Mucosa of descending colon (tissue), 3 donors: ENCODE measurements around the gene VAPB. TPM values are rescaled to one million over a fixed set of nuclear protein-coding genes. Genes with fewer than 3 reads are reported as not detected.

Source experiments
- ATAC-seq: fragments of 200-7000 bp; cut with Tn5 transposase; one replicate; pipeline ENCODE4 v1.9.1; 2020; ENCODE audit warnings: mild to moderate bottlenecking, moderate library complexity
- DNase-seq, 3 donors: peaks; one replicate each; pipeline ENCODE4 v3.0.0-alpha.2; 2020
- H3K36me3 ChIP-seq: fragments of 200-600 bp; one replicate; pipeline ENCODE4 v1.8.0; 2021; ENCODE audit warnings: low read depth, mild to moderate bottlenecking
- H3K4me1 ChIP-seq: fragments of 200-600 bp; one replicate; pipeline ENCODE4 v1.8.0; 2021; ENCODE audit warnings: low read depth, mild to moderate bottlenecking
- H3K4me3 ChIP-seq: fragments of 200-600 bp; one replicate; pipeline ENCODE4 v1.8.0; 2021; ENCODE audit warnings: mild to moderate bottlenecking
- H3K9me3 ChIP-seq: fragments of 200-600 bp; one replicate; pipeline ENCODE4 v1.8.0; 2021; ENCODE audit warnings: mild to moderate bottlenecking
- intact Hi-C, 2 donors: fragments of 100-400 bp; cut with DNase I in 1 of 2; cut with micrococcal nuclease in 1 of 2; formaldehyde crosslinking; loops; one replicate each; pipeline versions ENCODE4 v1.11.0 to v1.11.1; 2022; cut with DNase I, micrococcal nuclease
- total RNA-seq, 3 donors: library from RNA; stranded (reverse); fragmentation: NEBNext Ultra II Directional in 2 of 3; extraction: Animal tissue kit (Norgen Biotek cat#: 25700) in 2 of 3; gene quantifications; one replicate each; pipeline versions ENCODE4 v1.2.1 to v1.2.4, GENCODE V29; 2021 to 2023
- TF ChIP-seq, protein P1 (sequence below): fragments of 200-600 bp; IDR thresholded peaks from one replicate; pipeline ENCODE4 v1.8.0; 2022; ENCODE audit warnings: antibody characterized with exemption, mild to moderate bottlenecking
- donor health status: DM: no; HTN: no; CAD: no; lungs with moderate emphysema.
- donor health status: DM: no; HTN: no; CAD: no.
- donor health status: DM: no; HTN: yes; CAD: no.

Gene VAPB
- total RNA-seq, 3 donors from 2014 or later: 52.5 to 74.6 (median 58.8) TPM

DNA sequence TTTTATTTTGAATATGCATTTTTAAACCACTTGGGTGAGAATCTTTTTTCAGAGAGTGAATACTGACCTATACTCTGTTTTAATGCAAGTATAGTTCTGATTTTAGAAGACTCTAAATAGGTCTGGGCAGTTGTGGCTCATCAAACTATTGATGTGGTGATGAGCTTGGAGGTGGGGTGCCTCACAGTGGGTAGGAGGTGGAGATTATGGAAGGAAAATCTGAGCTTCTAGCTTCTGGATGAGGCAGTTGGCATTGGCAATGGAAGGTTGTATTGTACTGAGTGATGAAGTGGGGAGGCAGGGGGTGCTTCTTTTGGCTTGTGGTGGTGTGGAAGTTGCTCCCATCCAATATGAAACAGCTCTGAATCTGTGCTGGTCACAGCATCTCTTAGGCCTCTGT is 52.7 kb downstream of the VAPB start:
- intact Hi-C loops: no loop called here

DNA sequence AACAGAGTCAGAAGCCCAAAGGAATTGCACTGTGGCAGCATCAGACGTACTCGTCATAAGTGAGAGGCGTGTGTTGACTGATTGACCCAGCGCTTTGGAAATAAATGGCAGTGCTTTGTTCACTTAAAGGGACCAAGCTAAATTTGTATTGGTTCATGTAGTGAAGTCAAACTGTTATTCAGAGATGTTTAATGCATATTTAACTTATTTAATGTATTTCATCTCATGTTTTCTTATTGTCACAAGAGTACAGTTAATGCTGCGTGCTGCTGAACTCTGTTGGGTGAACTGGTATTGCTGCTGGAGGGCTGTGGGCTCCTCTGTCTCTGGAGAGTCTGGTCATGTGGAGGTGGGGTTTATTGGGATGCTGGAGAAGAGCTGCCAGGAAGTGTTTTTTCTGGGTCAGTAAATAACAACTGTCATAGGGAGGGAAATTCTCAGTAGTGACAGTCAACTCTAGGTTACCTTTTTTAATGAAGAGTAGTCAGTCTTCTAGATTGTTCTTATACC is 55.8 kb downstream of the VAPB start:
- no peak for ATAC-seq
- no peaks in the 10 kb centered on the region for H3K9me3 ChIP-seq
- intact Hi-C loops: loop anchor here in 1 of 2 donors (5.0 kb wide), 1 partner anchor 208 kb away; no protein-coding TSS in a partner anchor
- H3K4me3 ChIP-seq: no peak overlapping the region
- H3K4me1 ChIP-seq: peaks cover 4% of the 10 kb centered on the region
- TF ChIP-seq, protein P1, sequence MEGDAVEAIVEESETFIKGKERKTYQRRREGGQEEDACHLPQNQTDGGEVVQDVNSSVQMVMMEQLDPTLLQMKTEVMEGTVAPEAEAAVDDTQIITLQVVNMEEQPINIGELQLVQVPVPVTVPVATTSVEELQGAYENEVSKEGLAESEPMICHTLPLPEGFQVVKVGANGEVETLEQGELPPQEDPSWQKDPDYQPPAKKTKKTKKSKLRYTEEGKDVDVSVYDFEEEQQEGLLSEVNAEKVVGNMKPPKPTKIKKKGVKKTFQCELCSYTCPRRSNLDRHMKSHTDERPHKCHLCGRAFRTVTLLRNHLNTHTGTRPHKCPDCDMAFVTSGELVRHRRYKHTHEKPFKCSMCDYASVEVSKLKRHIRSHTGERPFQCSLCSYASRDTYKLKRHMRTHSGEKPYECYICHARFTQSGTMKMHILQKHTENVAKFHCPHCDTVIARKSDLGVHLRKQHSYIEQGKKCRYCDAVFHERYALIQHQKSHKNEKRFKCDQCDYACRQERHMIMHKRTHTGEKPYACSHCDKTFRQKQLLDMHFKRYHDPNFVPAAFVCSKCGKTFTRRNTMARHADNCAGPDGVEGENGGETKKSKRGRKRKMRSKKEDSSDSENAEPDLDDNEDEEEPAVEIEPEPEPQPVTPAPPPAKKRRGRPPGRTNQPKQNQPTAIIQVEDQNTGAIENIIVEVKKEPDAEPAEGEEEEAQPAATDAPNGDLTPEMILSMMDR: no peak
- no peaks in the 10 kb centered on the region for H3K36me3 ChIP-seq
- no peak for DNase-seq

More for the DNA sequence above, 52.7 kb downstream of the VAPB start:
- Histone ChIP-seq H3K9me3 (no peaks in the 10 kb centered on the region), H3K4me3 (no peak overlapping the region), H3K36me3 (no peaks in the 10 kb centered on the region), H3K4me1 (peaks cover 8% of the 10 kb centered on the region)
- ATAC-seq (no peak), DNase-seq (no peak)
- TF ChIP-seq, protein P1: no peak

DNA sequence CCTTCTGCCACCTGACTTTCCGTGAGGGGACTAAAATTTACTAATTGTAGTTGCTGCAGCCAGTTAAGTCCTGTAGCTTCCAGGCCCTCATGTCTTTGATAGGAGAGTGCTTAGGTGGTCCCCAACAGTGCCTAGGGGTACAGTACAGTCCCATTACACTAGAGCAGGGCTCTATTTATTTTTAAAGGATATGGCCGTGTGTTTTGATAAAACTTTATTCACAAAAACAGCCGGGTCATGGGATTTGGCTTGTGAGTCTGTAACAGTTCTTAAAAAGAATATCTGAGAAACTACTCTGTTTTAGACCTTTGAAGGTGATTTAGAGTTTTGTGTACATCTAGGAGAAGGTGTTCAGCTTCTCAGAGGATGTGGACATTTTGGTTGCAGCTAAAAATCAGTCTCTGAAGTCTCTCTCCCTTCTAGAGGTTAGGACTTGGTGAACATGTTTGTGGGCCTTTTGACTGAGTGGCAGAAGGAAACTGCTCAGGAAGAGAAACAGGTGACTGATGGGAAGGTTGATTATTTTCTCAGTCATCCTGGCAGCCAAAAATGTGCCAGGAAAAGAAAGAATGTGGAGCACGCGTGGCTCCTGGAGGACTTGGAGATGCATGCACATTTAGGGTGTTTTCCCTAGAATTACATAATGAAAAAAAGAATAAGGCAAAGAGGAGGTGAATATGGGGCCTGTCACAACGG is 57.4 kb downstream of the VAPB start:
- intact Hi-C loops: loop anchor here in 1 of 2 donors (5.0 kb wide), 1 partner anchor 209 kb away; no protein-coding TSS in a partner anchor
- H3K36me3 ChIP-seq: no peaks in the 10 kb centered on the region
- no peaks in the 10 kb centered on the region for H3K9me3 ChIP-seq
- DNase-seq (no peak), ATAC-seq (no peak)
- TF ChIP-seq, protein P1: no peak
- no peak overlapping the region for H3K4me3 ChIP-seq
- H3K4me1 ChIP-seq: peaks cover 6% of the 10 kb centered on the region

DNA sequence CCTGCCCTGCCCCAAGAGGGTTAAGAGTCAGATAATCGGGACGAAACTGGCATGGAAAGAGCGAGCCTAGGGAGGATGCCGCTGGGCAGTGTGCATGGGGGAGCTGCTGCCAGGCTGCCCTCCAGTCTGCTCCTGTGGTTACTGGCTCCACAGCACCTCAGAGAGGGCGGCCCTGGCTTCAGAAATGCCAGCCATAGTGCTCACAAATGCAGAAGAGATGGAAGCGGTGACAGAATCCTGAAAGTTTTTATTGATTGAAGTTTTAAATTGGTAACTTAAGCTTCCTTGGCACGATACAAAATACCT is 57.9 kb downstream of the VAPB start:
- DNase-seq (no peak), ATAC-seq (no peak)
- H3K4me1 ChIP-seq: peaks cover 6% of the 10 kb centered on the region
- intact Hi-C loops: loop anchor here in 1 of 2 donors (5.0 kb wide), 1 partner anchor 210 kb away; no protein-coding TSS in a partner anchor
- no peak overlapping the region for H3K4me3 ChIP-seq
- TF ChIP-seq, protein P1: no peak
- H3K36me3 ChIP-seq: no peaks in the 10 kb centered on the region
- no peaks in the 10 kb centered on the region for H3K9me3 ChIP-seq

DNA sequence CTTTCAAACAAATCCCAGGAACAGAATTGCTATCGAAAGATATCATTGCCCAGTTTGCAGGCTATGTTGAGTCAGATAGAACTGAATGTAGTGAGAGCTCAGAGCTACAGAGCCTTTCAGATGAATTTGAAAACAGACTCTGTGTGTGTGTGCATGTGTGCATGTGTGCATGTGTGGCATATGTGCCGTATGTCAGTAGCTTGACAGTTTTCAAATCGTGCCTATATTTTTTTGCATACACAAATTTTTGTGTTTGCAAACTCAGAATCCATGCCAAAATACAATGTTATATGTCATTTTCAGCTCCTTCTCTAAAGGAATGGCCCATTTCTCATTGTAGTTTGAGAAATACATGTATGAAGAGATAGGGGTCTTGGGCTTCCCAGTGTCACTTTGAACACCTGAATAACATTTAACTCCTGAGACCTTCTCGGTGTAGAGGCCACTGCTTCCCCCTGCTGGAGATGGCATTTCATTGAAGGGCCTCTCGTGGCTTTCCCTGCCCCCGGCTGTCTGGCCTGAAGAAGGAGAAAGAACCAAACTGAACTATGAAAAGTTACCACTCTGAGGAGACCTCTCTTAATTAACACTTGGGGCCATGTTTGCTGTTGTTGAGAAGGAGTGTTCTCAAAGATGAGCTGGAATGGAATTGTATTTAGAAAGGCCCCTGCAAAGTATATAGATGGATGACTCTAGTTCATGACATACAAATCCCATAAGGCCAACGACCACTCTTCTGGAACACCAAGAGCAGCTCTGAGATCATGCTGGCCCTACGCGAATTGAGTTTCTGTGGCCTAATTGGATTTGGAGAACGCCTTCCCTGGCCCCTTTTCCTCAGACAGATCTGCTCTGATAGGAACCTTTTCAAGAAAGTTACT is 58.7 kb downstream of the VAPB start:
- TF ChIP-seq, protein P1: peak; percentile 14
- H3K4me3 ChIP-seq: no peak overlapping the region
- no peaks in the 10 kb centered on the region for H3K36me3 ChIP-seq
- intact Hi-C loops: loop anchor here in 1 of 2 donors (5.0 kb wide), 1 partner anchor 210 kb away; no protein-coding TSS in a partner anchor
- DNase-seq (peak in 2 of 3 donors; percentile 62 to 73), ATAC-seq (peak; percentile 77)
- peaks cover 6% of the 10 kb centered on the region for H3K4me1 ChIP-seq
- no peaks in the 10 kb centered on the region for H3K9me3 ChIP-seq
